Activated naive CD4-positive, alpha-beta T cell treated with anti-CD3 and anti-CD28 coated beads, Interleukin-2, amount 10 ng/mL, durations not matched to agents 7 days and 5 days (primary cell): ENCODE data around the gene WWOX.

Experiments used
- CTCF ChIA-PET: fragments of 350-600 bp; sonication (Branson Sonifier 250); formaldehyde crosslinking; loops from one replicate; lab custom pipeline; 2021; ENCODE audit warnings: antibody characterized with exemption; lab: Charles Lee
- DNase-seq: peaks from one replicate; pipeline ENCODE4 v3.0.0-alpha.2; 2020
- H3K27ac Mint-ChIP-seq: one replicate; pipeline ENCODE4 v1.8.0; 2021; ENCODE audit warnings: mild to moderate bottlenecking, moderate library complexity, mixed read lengths
- H3K27me3 Mint-ChIP-seq: one replicate; pipeline ENCODE4 v1.8.0; 2021; ENCODE audit warnings: mild to moderate bottlenecking, mixed read lengths
- H3K36me3 Mint-ChIP-seq: one replicate; pipeline ENCODE4 v1.8.0; 2021; ENCODE audit warnings: mixed read lengths
- H3K4me1 Mint-ChIP-seq: one replicate; pipeline ENCODE4 v1.8.0; 2021; ENCODE audit warnings: mixed read lengths
- H3K4me3 Mint-ChIP-seq: one replicate; pipeline ENCODE4 v1.8.0; 2021; ENCODE audit warnings: mild to moderate bottlenecking, moderate library complexity, mixed read lengths
- H3K9me3 Mint-ChIP-seq: one replicate; pipeline ENCODE4 v1.8.0; 2021; ENCODE audit warnings: mixed read lengths

The WWOX gene

GRCh38 chr16:79134300-79134699 lies 1034.8 kb downstream of the WWOX start:
- CTCF ChIA-PET: no interaction called here
- H3K4me3 Mint-ChIP-seq: no peak overlapping the region
- no peaks in the 10 kb centered on the region for H3K9me3 Mint-ChIP-seq
- no peak overlapping the region for H3K27ac Mint-ChIP-seq
- no peak for DNase-seq
- H3K36me3 Mint-ChIP-seq: no peaks in the 10 kb centered on the region
- H3K4me1 Mint-ChIP-seq: no peaks in the 10 kb centered on the region
- peaks cover 10% of the 10 kb centered on the region for H3K27me3 Mint-ChIP-seq

GRCh38 chr16:79136955-79137354 lies 1037.5 kb downstream of the WWOX start:
- H3K36me3 Mint-ChIP-seq: no peaks in the 10 kb centered on the region
- no peaks in the 10 kb centered on the region for H3K4me1 Mint-ChIP-seq
- CTCF ChIA-PET: interaction anchor here (1.0 to 1.4 kb wide), 2 partner anchors 9 to 37 kb away, joined by 3 to 4 read pairs; no protein-coding TSS in a partner anchor
- H3K9me3 Mint-ChIP-seq: no peaks in the 10 kb centered on the region
- no peak overlapping the region for H3K27ac Mint-ChIP-seq
- no peak for DNase-seq
- peaks cover 10% of the 10 kb centered on the region for H3K27me3 Mint-ChIP-seq
- H3K4me3 Mint-ChIP-seq: no peak overlapping the region

GRCh38 chr16:79137426-79137939 lies 1038.0 kb downstream of the WWOX start:
- H3K27ac Mint-ChIP-seq: no peak overlapping the region

GRCh38 chr16:79139799-79140198 lies 1040.3 kb downstream of the WWOX start:
- no peak overlapping the region for H3K4me3 Mint-ChIP-seq
- CTCF ChIA-PET: no interaction called here

More at GRCh38 chr16:79137426-79137939, 1038.0 kb downstream of the WWOX start:
- H3K4me1 Mint-ChIP-seq: no peaks in the 10 kb centered on the region
- H3K27me3 Mint-ChIP-seq: peaks cover 10% of the 10 kb centered on the region
- H3K4me3 Mint-ChIP-seq: no peak overlapping the region
- CTCF ChIA-PET: interaction anchor here (1.0 to 1.4 kb wide), 2 partner anchors 10 to 37 kb away, joined by 3 to 4 read pairs; no protein-coding TSS in a partner anchor
- no peaks in the 10 kb centered on the region for H3K9me3 Mint-ChIP-seq
- H3K36me3 Mint-ChIP-seq: no peaks in the 10 kb centered on the region
- no peak for DNase-seq

GRCh38 chr16:79143026-79143425 lies 1043.6 kb downstream of the WWOX start:
- Mint-ChIP-seq H3K4me1 (no peaks in the 10 kb centered on the region), H3K4me3 (no peak overlapping the region), H3K36me3 (no peaks in the 10 kb centered on the region), H3K27me3 (peaks cover 9% of the 10 kb centered on the region), H3K9me3 (no peaks in the 10 kb centered on the region), H3K27ac (no peak overlapping the region)
- no peak for DNase-seq
- CTCF ChIA-PET: no interaction called here

More at GRCh38 chr16:79139799-79140198, 1040.3 kb downstream of the WWOX start:
- Mint-ChIP-seq H3K36me3 (no peaks in the 10 kb centered on the region), H3K27me3 (peaks cover 10% of the 10 kb centered on the region), H3K27ac (no peak overlapping the region), H3K4me1 (no peaks in the 10 kb centered on the region), H3K9me3 (no peaks in the 10 kb centered on the region)
- no peak for DNase-seq

GRCh38 chr16:79150151-79150550 lies 1050.7 kb downstream of the WWOX start:
- Mint-ChIP-seq H3K27me3 (peaks cover 11% of the 10 kb centered on the region), H3K27ac (no peak overlapping the region), H3K4me3 (no peak overlapping the region), H3K36me3 (no peaks in the 10 kb centered on the region), H3K4me1 (peaks cover 3% of the 10 kb centered on the region), H3K9me3 (no peaks in the 10 kb centered on the region)
- no peak for DNase-seq
- CTCF ChIA-PET: no interaction called here

GRCh38 chr16:79150632-79151310 lies 1051.3 kb downstream of the WWOX start:
- no peak overlapping the region for H3K4me3 Mint-ChIP-seq
- H3K27me3 Mint-ChIP-seq: peaks cover 11% of the 10 kb centered on the region
- H3K36me3 Mint-ChIP-seq: no peaks in the 10 kb centered on the region
- no peaks in the 10 kb centered on the region for H3K9me3 Mint-ChIP-seq
- peaks cover 3% of the 10 kb centered on the region for H3K4me1 Mint-ChIP-seq
- CTCF ChIA-PET: no interaction called here
- DNase-seq: no peak
- H3K27ac Mint-ChIP-seq: no peak overlapping the region

- peaks cover 19% of the 10 kb centered on the region for H3K4me1 Mint-ChIP-seq
- peaks cover 7% of the 10 kb centered on the region for H3K27me3 Mint-ChIP-seq
- no peaks in the 10 kb centered on the region for H3K9me3 Mint-ChIP-seq
- CTCF ChIA-PET: no interaction called here
- no peak for DNase-seq
- no peak overlapping the region for H3K27ac Mint-ChIP-seq
- H3K36me3 Mint-ChIP-seq: no peaks in the 10 kb centered on the region
- H3K4me3 Mint-ChIP-seq: no peak overlapping the region
These were observed 1054.6 kb downstream of the WWOX start for GRCh38 chr16:79154086-79154485.

GRCh38 chr16:79155471-79155870 lies 1056.0 kb downstream of the WWOX start:
- no peak overlapping the region for H3K4me3 Mint-ChIP-seq
- H3K27ac Mint-ChIP-seq: no peak overlapping the region
- H3K36me3 Mint-ChIP-seq: no peaks in the 10 kb centered on the region
- H3K9me3 Mint-ChIP-seq: no peaks in the 10 kb centered on the region
- DNase-seq: no peak
- peaks cover 19% of the 10 kb centered on the region for H3K4me1 Mint-ChIP-seq
- CTCF ChIA-PET: no interaction called here
- H3K27me3 Mint-ChIP-seq: peaks cover 7% of the 10 kb centered on the region

GRCh38 chr16:79155904-79156303 lies 1056.5 kb downstream of the WWOX start:
- Mint-ChIP-seq H3K27me3 (peaks cover 7% of the 10 kb centered on the region), H3K9me3 (no peaks in the 10 kb centered on the region), H3K36me3 (no peaks in the 10 kb centered on the region), H3K4me1 (peaks cover 19% of the 10 kb centered on the region), H3K27ac (no peak overlapping the region), H3K4me3 (no peak overlapping the region)
- CTCF ChIA-PET: no interaction called here
- DNase-seq: no peak

- Mint-ChIP-seq H3K27ac (no peak overlapping the region), H3K9me3 (no peaks in the 10 kb centered on the region), H3K36me3 (no peaks in the 10 kb centered on the region), H3K27me3 (peaks cover 7% of the 10 kb centered on the region), H3K4me1 (peaks cover 19% of the 10 kb centered on the region), H3K4me3 (no peak overlapping the region)
- CTCF ChIA-PET: no interaction called here
- no peak for DNase-seq
These were observed 1057.3 kb downstream of the WWOX start for GRCh38 chr16:79156761-79157160.

- DNase-seq: no peak
- no peak overlapping the region for H3K27ac Mint-ChIP-seq
- H3K27me3 Mint-ChIP-seq: peaks cover 4% of the 10 kb centered on the region
- CTCF ChIA-PET: no interaction called here
- H3K36me3 Mint-ChIP-seq: no peaks in the 10 kb centered on the region
- H3K4me1 Mint-ChIP-seq: peaks cover 24% of the 10 kb centered on the region
- H3K4me3 Mint-ChIP-seq: no peak overlapping the region
- no peaks in the 10 kb centered on the region for H3K9me3 Mint-ChIP-seq
These were observed 1058.9 kb downstream of the WWOX start for GRCh38 chr16:79158337-79158736.

- Mint-ChIP-seq H3K4me1 (peaks cover 34% of the 10 kb centered on the region), H3K9me3 (no peaks in the 10 kb centered on the region), H3K27me3 (no peaks in the 10 kb centered on the region), H3K4me3 (no peak overlapping the region), H3K36me3 (no peaks in the 10 kb centered on the region), H3K27ac (no peak overlapping the region)
- CTCF ChIA-PET: interaction anchor here (1.5 kb wide), 1 partner anchor 16 kb away, joined by 3 read pairs; no protein-coding TSS in a partner anchor
- no peak for DNase-seq
These were observed 1060.0 kb downstream of the WWOX start for GRCh38 chr16:79159261-79160049.

GRCh38 chr16:79162977-79163376 lies 1063.5 kb downstream of the WWOX start:
- CTCF ChIA-PET: interaction anchor here (1.2 kb wide), 1 partner anchor 13 kb away, joined by 3 read pairs; no protein-coding TSS in a partner anchor
- Mint-ChIP-seq H3K4me3 (peak overlapping the region; percentile 5), H3K27ac (peak overlapping the region; percentile 75), H3K36me3 (peaks cover 3% of the 10 kb centered on the region), H3K9me3 (peaks cover 4% of the 10 kb centered on the region), H3K27me3 (no peaks in the 10 kb centered on the region), H3K4me1 (peaks cover 22% of the 10 kb centered on the region)
- no peak for DNase-seq
